ENCODE data around the gene HOTAIR. TPM values are rescaled to one million over a fixed set of nuclear protein-coding genes. Genes with fewer than 3 reads are reported as not detected.

HOTAIR gene
- total RNA-seq, 2 donors from 2014 or later: not detected

GRCh38 chr12:53950437-53950773 is 24.3 kb downstream of the HOTAIR start:
- H3K36me3 Mint-ChIP-seq (ENCODE audit: insufficient read depth in 2 of 2): no peaks in the 10 kb centered on the region
- DNase-seq: no peak
- peaks cover 27% of the 10 kb centered on the region for H3K4me1 Mint-ChIP-seq (ENCODE audit: low read depth)
- peak overlapping the region; percentile 44 for H3K27ac Mint-ChIP-seq
- peaks cover 90% of the 10 kb centered on the region for H3K27me3 Mint-ChIP-seq (ENCODE audit: low read depth)
- no peak overlapping the region for H3K4me3 Mint-ChIP-seq
- no peaks in the 10 kb centered on the region for H3K9me3 Mint-ChIP-seq
- ATAC-seq (replicated peaks in 1 of 2): peak in 1 of 2 donors; percentile 18

- H3K4me1 Mint-ChIP-seq (ENCODE audit: low read depth): peaks cover 32% of the 10 kb centered on the region
- no peak overlapping the region for H3K27ac Mint-ChIP-seq
- no peaks in the 10 kb centered on the region for H3K9me3 Mint-ChIP-seq
- ATAC-seq (replicated peaks in 1 of 2): peak in 1 of 2 donors; percentile 5
- H3K4me3 Mint-ChIP-seq: no peak overlapping the region
- DNase-seq: no peak
- no peaks in the 10 kb centered on the region for H3K36me3 Mint-ChIP-seq (ENCODE audit: insufficient read depth in 2 of 2)
- H3K27me3 Mint-ChIP-seq (ENCODE audit: low read depth): peaks cover 96% of the 10 kb centered on the region
These were observed 24.9 kb downstream of the HOTAIR start for GRCh38 chr12:53949631-53950436.

GRCh38 chr12:53948650-53949593 is 25.8 kb downstream of the HOTAIR start:
- ATAC-seq (replicated peaks in 1 of 2) (no peak), DNase-seq (no peak)
- H3K27ac Mint-ChIP-seq: no peak overlapping the region
- H3K27me3 Mint-ChIP-seq (ENCODE audit: low read depth): peaks cover 96% of the 10 kb centered on the region
- peaks cover 32% of the 10 kb centered on the region for H3K4me1 Mint-ChIP-seq (ENCODE audit: low read depth)
- no peaks in the 10 kb centered on the region for H3K36me3 Mint-ChIP-seq (ENCODE audit: insufficient read depth in 2 of 2)
- no peaks in the 10 kb centered on the region for H3K9me3 Mint-ChIP-seq
- no peak overlapping the region for H3K4me3 Mint-ChIP-seq

GRCh38 chr12:53947743-53948142 is 27.0 kb downstream of the HOTAIR start:
- Mint-ChIP-seq H3K27me3 (ENCODE audit: low read depth) (peaks cover 96% of the 10 kb centered on the region), H3K4me1 (ENCODE audit: low read depth) (peaks cover 22% of the 10 kb centered on the region), H3K36me3 (ENCODE audit: insufficient read depth in 2 of 2) (no peaks in the 10 kb centered on the region), H3K9me3 (no peaks in the 10 kb centered on the region), H3K27ac (no peak overlapping the region), H3K4me3 (no peak overlapping the region)
- ATAC-seq (replicated peaks in 1 of 2): no peak
- DNase-seq: no peak

- H3K27ac Mint-ChIP-seq: no peak overlapping the region
- no peak overlapping the region for H3K4me3 Mint-ChIP-seq
- ATAC-seq (replicated peaks in 1 of 2): no peak
- no peaks in the 10 kb centered on the region for H3K9me3 Mint-ChIP-seq
- no peak for DNase-seq
- H3K4me1 Mint-ChIP-seq (ENCODE audit: low read depth): peaks cover 7% of the 10 kb centered on the region
- H3K27me3 Mint-ChIP-seq (ENCODE audit: low read depth): peaks cover 96% of the 10 kb centered on the region
- H3K36me3 Mint-ChIP-seq (ENCODE audit: insufficient read depth in 2 of 2): no peaks in the 10 kb centered on the region
These were observed 29.6 kb downstream of the HOTAIR start for GRCh38 chr12:53944907-53945847.

- Mint-ChIP-seq H3K27me3 (ENCODE audit: low read depth) (peaks cover 97% of the 10 kb centered on the region), H3K36me3 (ENCODE audit: insufficient read depth in 2 of 2) (no peaks in the 10 kb centered on the region), H3K4me3 (no peak overlapping the region), H3K27ac (no peak overlapping the region), H3K9me3 (no peaks in the 10 kb centered on the region), H3K4me1 (ENCODE audit: low read depth) (peaks cover 7% of the 10 kb centered on the region)
- no peak for DNase-seq
- ATAC-seq (replicated peaks in 1 of 2): no peak
These were observed 30.5 kb downstream of the HOTAIR start for GRCh38 chr12:53944209-53944608.

GRCh38 chr12:53942467-53942997 is 32.2 kb downstream of the HOTAIR start:
- H3K27ac Mint-ChIP-seq: no peak overlapping the region
- H3K9me3 Mint-ChIP-seq: no peaks in the 10 kb centered on the region
- H3K36me3 Mint-ChIP-seq (ENCODE audit: insufficient read depth in 2 of 2): no peaks in the 10 kb centered on the region
- no peak for DNase-seq
- H3K27me3 Mint-ChIP-seq (ENCODE audit: low read depth): peaks cover 92% of the 10 kb centered on the region
- H3K4me3 Mint-ChIP-seq: no peak overlapping the region
- H3K4me1 Mint-ChIP-seq (ENCODE audit: low read depth): peaks cover 17% of the 10 kb centered on the region
- ATAC-seq (replicated peaks in 1 of 2): no peak

GRCh38 chr12:53941750-53942149 is 33.0 kb downstream of the HOTAIR start:
- H3K27me3 Mint-ChIP-seq (ENCODE audit: low read depth): peaks cover 92% of the 10 kb centered on the region

GRCh38 chr12:53941187-53941586 is 33.6 kb downstream of the HOTAIR start:
- DNase-seq: no peak
- ATAC-seq (replicated peaks in 1 of 2): no peak
- peaks cover 22% of the 10 kb centered on the region for H3K4me1 Mint-ChIP-seq (ENCODE audit: low read depth)
- H3K9me3 Mint-ChIP-seq: no peaks in the 10 kb centered on the region
- H3K27ac Mint-ChIP-seq: no peak overlapping the region
- peaks cover 0 to 1% of the 10 kb centered on the region in 2 donors for H3K36me3 Mint-ChIP-seq (ENCODE audit: insufficient read depth in 2 of 2)
- peaks cover 92% of the 10 kb centered on the region for H3K27me3 Mint-ChIP-seq (ENCODE audit: low read depth)
- H3K4me3 Mint-ChIP-seq: no peak overlapping the region

More at GRCh38 chr12:53941750-53942149, 33.0 kb downstream of the HOTAIR start:
- ATAC-seq (replicated peaks in 1 of 2): no peak
- peaks cover 0 to 1% of the 10 kb centered on the region in 2 donors for H3K36me3 Mint-ChIP-seq (ENCODE audit: insufficient read depth in 2 of 2)
- DNase-seq: no peak
- peaks cover 22% of the 10 kb centered on the region for H3K4me1 Mint-ChIP-seq (ENCODE audit: low read depth)
- no peak overlapping the region for H3K27ac Mint-ChIP-seq
- H3K4me3 Mint-ChIP-seq: no peak overlapping the region
- no peaks in the 10 kb centered on the region for H3K9me3 Mint-ChIP-seq

GRCh38 chr12:53940443-53941014 is 34.2 kb downstream of the HOTAIR start:
- no peak overlapping the region for H3K27ac Mint-ChIP-seq
- no peak overlapping the region for H3K4me3 Mint-ChIP-seq
- no peak for ATAC-seq (replicated peaks in 1 of 2)
- peaks cover 92% of the 10 kb centered on the region for H3K27me3 Mint-ChIP-seq (ENCODE audit: low read depth)
- no peaks in the 10 kb centered on the region for H3K9me3 Mint-ChIP-seq
- peaks cover 25% of the 10 kb centered on the region for H3K4me1 Mint-ChIP-seq (ENCODE audit: low read depth)
- peaks cover 0 to 1% of the 10 kb centered on the region in 2 donors for H3K36me3 Mint-ChIP-seq (ENCODE audit: insufficient read depth in 2 of 2)
- no peak for DNase-seq

- no peak overlapping the region for H3K27ac Mint-ChIP-seq
- H3K9me3 Mint-ChIP-seq: no peaks in the 10 kb centered on the region
- peaks cover 0 to 1% of the 10 kb centered on the region in 2 donors for H3K36me3 Mint-ChIP-seq (ENCODE audit: insufficient read depth in 2 of 2)
- peaks cover 92% of the 10 kb centered on the region for H3K27me3 Mint-ChIP-seq (ENCODE audit: low read depth)
- peaks cover 26% of the 10 kb centered on the region for H3K4me1 Mint-ChIP-seq (ENCODE audit: low read depth)
- H3K4me3 Mint-ChIP-seq: peak overlapping the region in 1 of 2 donors; percentile 46
- ATAC-seq (replicated peaks in 1 of 2) (peak in 1 of 2 donors; percentile 5), DNase-seq (no peak)
These were observed 35.3 kb downstream of the HOTAIR start for GRCh38 chr12:53939141-53940108.

Data from activated T-cell treated with anti-CD3 and anti-CD28 coated beads, Interleukin-2, amount 50 U/mL, for 72 hours (primary cell).